IPS-15b (cell line): Measurements from ENCODE around the gene MCUB.
A peak's percentile ranks its signal among the peaks of the same experiment; 100 is the strongest.

Experiments
- H3K27me3 ChIP-seq: one replicate; pipeline ENCODE4 v1.6.1; 2013; ENCODE audit warnings: low read length; ENCODE audit not compliant: control insufficient read depth, insufficient read depth
- H3K36me3 ChIP-seq: one replicate; pipeline ENCODE4 v1.6.1; 2013; ENCODE audit warnings: low read length; ENCODE audit not compliant: control insufficient read depth, insufficient read depth
- H3K4me1 ChIP-seq: one replicate; pipeline ENCODE4 v1.6.1; 2013; ENCODE audit warnings: mild to moderate bottlenecking, low read length; ENCODE audit not compliant: control insufficient read depth, insufficient read depth
- H3K4me3 ChIP-seq: one replicate; pipeline ENCODE4 v1.5.1; 2013; ENCODE audit warnings: low read depth, low read length
- H3K9ac ChIP-seq: one replicate; pipeline ENCODE4 v1.6.1; 2013; ENCODE audit warnings: low read depth, mild to moderate bottlenecking, low read length
- H3K9me3 ChIP-seq: one replicate; pipeline ENCODE4 v1.6.1; 2013; ENCODE audit warnings: mild to moderate bottlenecking, low read length; ENCODE audit not compliant: control insufficient read depth, insufficient read depth

MCUB gene

DNA sequence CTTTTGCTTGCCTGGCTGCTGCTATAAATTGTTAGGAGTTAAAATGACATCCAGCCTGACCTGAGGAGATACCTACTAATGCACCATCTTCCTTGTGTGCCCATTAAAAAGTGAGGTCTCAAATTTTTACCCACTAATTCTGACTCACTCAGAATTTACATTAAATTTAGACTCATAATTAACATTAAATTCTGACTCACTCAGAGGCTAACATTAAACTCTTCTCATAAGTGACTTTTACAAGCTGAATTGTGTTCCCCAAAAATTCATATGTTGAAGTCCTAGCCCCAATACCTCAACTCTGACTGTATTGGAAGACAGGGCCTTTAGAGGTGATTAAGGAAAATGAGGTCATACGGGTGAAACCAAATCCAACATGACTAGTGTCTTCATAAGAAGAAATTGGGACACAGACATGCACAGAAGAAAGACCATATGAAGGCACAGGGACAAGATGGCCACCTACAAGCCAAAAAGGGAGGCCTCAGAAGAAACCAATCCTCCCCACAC lies 131.4 kb downstream of the MCUB start:
- no peaks in the 10 kb centered on the region for H3K4me1 ChIP-seq
- H3K9me3 ChIP-seq: no peaks in the 10 kb centered on the region
- H3K9ac ChIP-seq: no peak overlapping the region
- no peaks in the 10 kb centered on the region for H3K27me3 ChIP-seq
- peaks cover 2% of the 10 kb centered on the region for H3K36me3 ChIP-seq
- no peak overlapping the region for H3K4me3 ChIP-seq

DNA sequence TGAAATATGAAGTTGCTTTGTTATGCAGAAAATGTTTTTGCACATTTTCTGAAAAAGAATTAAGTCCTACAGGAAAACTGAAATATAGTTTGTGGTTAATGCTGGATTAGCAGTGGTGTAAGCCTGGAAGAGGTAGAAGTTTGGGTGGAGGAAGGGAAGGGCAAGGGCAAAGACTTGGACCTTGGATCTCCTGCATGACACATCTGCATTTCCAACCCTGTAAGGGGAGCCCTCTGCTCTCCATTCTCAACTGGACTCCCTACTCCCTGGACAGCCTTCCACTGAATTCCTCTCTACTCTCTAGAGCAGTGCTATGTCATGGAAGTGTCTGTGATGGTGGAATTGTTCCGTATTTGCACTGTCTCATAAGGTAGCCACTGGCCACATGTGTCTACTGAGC lies 138.6 kb downstream of the MCUB start:
- Histone ChIP-seq H3K9ac (no peak overlapping the region), H3K4me1 (peaks cover 6% of the 10 kb centered on the region), H3K27me3 (no peaks in the 10 kb centered on the region), H3K9me3 (no peaks in the 10 kb centered on the region), H3K36me3 (no peaks in the 10 kb centered on the region), H3K4me3 (no peak overlapping the region)

DNA sequence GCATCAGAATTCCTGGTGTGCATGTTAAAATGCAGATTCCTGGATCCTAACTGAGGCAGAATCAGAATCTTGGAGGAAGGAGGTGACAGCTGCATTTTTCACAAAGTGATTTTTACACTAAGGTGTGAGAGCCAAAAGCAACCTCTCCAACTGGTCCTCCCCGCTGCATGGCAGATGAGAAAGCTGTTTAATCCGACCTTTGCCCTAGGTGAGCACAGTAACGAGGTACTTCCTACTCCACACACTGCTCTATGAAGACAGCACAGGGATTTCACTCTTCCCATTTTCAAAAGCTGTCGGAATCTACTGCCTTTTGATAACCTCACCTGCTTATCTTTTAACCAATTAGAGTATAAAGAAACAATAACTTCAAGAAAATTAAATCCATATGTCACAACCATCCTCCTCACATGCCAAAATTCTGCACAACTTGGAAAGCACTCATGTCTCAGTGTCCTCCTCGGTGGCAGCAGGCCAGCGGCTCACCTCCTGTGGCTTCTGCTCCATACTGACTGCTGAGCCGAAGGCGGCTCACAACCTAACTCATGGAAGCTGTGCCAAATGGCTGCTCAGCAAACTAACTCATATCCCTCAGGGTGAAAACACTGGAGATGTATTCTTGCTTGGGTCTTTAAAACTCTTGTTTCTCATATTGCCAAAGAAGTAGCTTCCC lies 139.6 kb downstream of the MCUB start:
- peaks cover 8% of the 10 kb centered on the region for H3K4me1 ChIP-seq

DNA sequence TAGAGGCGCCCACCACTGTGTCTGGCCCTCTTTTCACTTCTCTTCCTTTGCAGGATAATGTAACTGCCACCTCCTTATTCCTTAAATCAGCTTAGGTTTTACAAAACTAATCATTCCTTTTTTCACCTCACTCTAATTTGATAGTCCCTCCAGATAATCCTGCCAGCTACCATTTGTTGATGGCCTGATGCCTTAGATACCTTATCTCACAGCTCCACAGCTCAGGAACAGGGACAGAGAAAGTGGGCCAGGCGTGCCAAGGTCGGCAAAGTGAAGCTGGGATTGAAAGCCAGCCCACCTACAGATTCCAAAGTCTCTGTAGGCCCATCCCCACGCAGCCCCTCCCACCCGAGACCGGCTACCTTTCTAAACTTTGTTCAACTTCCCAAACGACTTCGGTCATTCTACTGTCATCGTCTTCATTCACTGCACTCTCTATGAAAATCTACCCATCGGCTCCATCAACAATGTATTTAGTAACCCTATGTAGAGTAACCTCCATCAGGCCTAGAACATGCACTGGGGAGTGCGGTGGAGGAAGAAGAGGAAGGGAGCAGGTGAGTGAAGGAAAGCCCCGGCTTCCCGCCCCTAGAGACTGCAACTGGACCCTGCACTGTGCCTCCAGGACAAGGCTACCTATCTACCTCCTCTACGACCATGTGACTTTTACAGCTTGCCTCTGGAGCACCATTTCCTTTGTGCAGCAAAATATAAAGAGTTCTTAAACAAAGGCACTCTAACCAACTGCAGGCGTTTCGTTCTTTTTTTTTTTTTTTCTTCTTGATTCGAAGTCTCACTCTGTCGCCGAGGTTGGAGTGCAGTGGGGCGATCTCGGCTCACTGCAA lies 141.7 kb downstream of the MCUB start:
- Histone ChIP-seq H3K27me3 (no peaks in the 10 kb centered on the region), H3K4me1 (peaks cover 8% of the 10 kb centered on the region)

More for the DNA sequence above, 139.6 kb downstream of the MCUB start:
- H3K9ac ChIP-seq: no peak overlapping the region
- H3K27me3 ChIP-seq: no peaks in the 10 kb centered on the region
- no peaks in the 10 kb centered on the region for H3K9me3 ChIP-seq
- no peak overlapping the region for H3K4me3 ChIP-seq
- no peaks in the 10 kb centered on the region for H3K36me3 ChIP-seq

GRCh38 chr4:109702950-109703663 lies 143.1 kb downstream of the MCUB start, which contains the start of gene CASP6:
TSS of gene CASP6 (minus strand) at chr4:109703445. CDS start at chr4:109703395, 50 bp downstream.
- peak within 1 kb of the TSS; percentile 14 for H3K9ac ChIP-seq
- H3K4me3 ChIP-seq: peak within 1 kb of the TSS; percentile 50
- H3K27me3 ChIP-seq: no peaks in the 10 kb centered on the region
- no peaks in the 10 kb centered on the region for H3K36me3 ChIP-seq
- H3K9me3 ChIP-seq: no peaks in the 10 kb centered on the region
- H3K4me1 ChIP-seq: peaks cover 8% of the 10 kb centered on the region

More for the DNA sequence above, 141.7 kb downstream of the MCUB start:
- Histone ChIP-seq H3K4me3 (peak overlapping the region; percentile 50), H3K36me3 (no peaks in the 10 kb centered on the region), H3K9ac (peak overlapping the region; percentile 14), H3K9me3 (no peaks in the 10 kb centered on the region)

DNA sequence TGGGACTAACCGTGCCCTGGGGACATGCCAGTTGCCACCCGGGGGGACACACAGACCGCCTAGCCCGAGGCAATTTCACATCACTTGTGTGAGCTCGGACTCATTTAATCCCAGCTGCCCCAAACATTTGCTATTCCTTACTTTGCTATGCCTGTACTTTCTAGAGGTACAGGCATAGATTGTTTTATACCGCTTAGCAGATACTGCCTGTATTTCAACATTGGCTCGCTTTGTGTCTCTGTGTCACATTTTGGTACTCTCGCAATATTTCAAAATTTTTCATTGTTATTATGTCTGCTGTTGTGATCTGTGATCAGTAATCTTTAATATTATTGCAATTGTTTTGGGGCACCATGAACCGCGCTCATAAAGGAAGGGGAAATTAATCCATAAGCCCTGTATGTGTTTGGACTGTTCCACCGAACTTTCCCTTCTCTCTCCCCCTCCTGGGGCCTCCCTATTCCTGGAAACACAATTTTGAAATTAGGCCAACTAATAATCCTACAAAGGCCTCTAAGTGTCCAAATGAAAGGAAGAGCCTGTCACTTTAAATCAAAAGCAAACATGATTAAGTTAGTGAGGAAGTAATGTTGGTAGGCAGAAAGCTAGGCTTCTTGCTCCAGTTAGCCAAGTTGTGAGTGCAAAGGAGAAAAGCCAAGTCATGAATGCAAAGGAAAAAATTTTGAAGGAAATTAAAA lies 143.8 kb downstream of the MCUB start:
- H3K36me3 ChIP-seq: no peaks in the 10 kb centered on the region
- peak overlapping the region; percentile 14 for H3K9ac ChIP-seq
- no peaks in the 10 kb centered on the region for H3K9me3 ChIP-seq
- H3K27me3 ChIP-seq: no peaks in the 10 kb centered on the region
- peaks cover 8% of the 10 kb centered on the region for H3K4me1 ChIP-seq
- peak overlapping the region; percentile 50 for H3K4me3 ChIP-seq

- Histone ChIP-seq H3K9ac (no peak overlapping the region), H3K27me3 (no peaks in the 10 kb centered on the region), H3K4me3 (no peak overlapping the region), H3K9me3 (no peaks in the 10 kb centered on the region), H3K4me1 (peaks cover 3% of the 10 kb centered on the region), H3K36me3 (peaks cover 3% of the 10 kb centered on the region)
Observed at GRCh38 chr4:109708435-109708834, 148.4 kb downstream of the MCUB start.

GRCh38 chr4:109708990-109709389 lies 148.9 kb downstream of the MCUB start:
- no peak overlapping the region for H3K9ac ChIP-seq
- H3K4me3 ChIP-seq: no peak overlapping the region
- peaks cover 3% of the 10 kb centered on the region for H3K36me3 ChIP-seq
- no peaks in the 10 kb centered on the region for H3K27me3 ChIP-seq
- H3K4me1 ChIP-seq: no peaks in the 10 kb centered on the region
- no peaks in the 10 kb centered on the region for H3K9me3 ChIP-seq

GRCh38 chr4:109713500-109713899 lies 153.5 kb downstream of the MCUB start:
- Histone ChIP-seq H3K36me3 (peaks cover 5% of the 10 kb centered on the region), H3K4me1 (no peaks in the 10 kb centered on the region), H3K27me3 (no peaks in the 10 kb centered on the region), H3K9me3 (no peaks in the 10 kb centered on the region), H3K4me3 (no peak overlapping the region), H3K9ac (no peak overlapping the region)

DNA sequence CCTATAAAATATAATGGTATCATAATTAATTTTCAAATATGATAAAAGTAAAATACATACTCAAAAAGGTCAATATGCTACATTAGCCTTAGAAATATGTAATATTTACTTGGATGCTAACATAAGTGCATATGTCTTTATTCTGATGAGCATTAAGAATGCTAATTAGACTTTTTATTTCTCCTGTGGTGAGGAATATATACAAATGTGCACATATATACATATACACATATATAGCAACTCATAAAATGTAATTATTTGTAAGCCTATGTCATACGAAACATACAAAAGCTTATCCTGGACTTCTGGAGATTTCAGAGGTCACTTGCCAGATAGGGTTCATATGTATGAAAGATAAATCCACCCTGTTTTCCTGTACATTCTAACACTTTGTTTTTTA lies 158.7 kb downstream of the MCUB start:
- Histone ChIP-seq H3K4me3 (no peak overlapping the region), H3K36me3 (peaks cover 2% of the 10 kb centered on the region), H3K4me1 (no peaks in the 10 kb centered on the region), H3K9ac (no peak overlapping the region), H3K9me3 (no peaks in the 10 kb centered on the region), H3K27me3 (no peaks in the 10 kb centered on the region)

DNA sequence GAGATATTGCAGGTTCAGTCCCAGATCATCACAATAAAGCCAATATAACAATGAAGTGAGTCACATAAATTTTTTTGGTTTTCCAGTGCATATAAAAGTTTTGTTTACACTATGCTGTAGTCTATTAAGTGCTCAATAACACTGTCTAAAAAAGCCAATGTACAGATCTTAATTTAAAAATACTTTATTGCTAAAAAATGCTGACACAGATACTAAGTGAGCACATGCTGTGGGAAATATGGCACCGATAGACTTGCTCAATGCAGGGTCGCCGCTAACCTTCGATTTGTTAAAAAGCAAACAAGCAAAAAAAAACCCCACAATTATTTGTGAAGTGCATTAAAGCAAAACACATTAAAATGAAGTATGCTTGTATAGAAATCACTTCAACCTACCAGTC lies 159.6 kb downstream of the MCUB start:
- H3K9ac ChIP-seq: no peak overlapping the region
- no peaks in the 10 kb centered on the region for H3K9me3 ChIP-seq
- H3K4me1 ChIP-seq: no peaks in the 10 kb centered on the region
- H3K4me3 ChIP-seq: no peak overlapping the region
- no peaks in the 10 kb centered on the region for H3K27me3 ChIP-seq
- peaks cover 2% of the 10 kb centered on the region for H3K36me3 ChIP-seq
